T-cell (primary cell): ENCODE results near the gene SRCIN1. TPM values are rescaled to one million over a fixed set of nuclear protein-coding genes. Genes with fewer than 3 reads are reported as not detected.

Experiments used
- ATAC-seq, 4 experiments: fragments of 200-7000 bp in 3 of 4; fragments of 150-1000 bp in 1 of 4; cut with Tn5 transposase; replicated peaks in 1 of 4; 1 replicate in 3 of 4; 2 replicates in 1 of 4; pipeline ENCODE4 v1.10.0; 2021; ENCODE audit warnings: moderate library complexity in 3 of 4, mild to moderate bottlenecking in 2 of 4, moderate number of reproducible peaks in 1 of 4
- CTCF ChIA-PET, 2 donors: fragments of 300-600 bp; sonication (Branson Sonifier 250); formaldehyde crosslinking; loops; one replicate each; lab custom pipeline; 2022; ENCODE audit warnings: antibody characterized with exemption in 2 of 2; lab: Charles Lee
- POLR2A ChIA-PET, 2 donors: fragments of 300-600 bp; sonication (Branson Sonifier 250); formaldehyde crosslinking; loops; one replicate each; lab custom pipeline; 2022; ENCODE audit warnings: antibody characterized with exemption in 2 of 2; lab: Charles Lee
- DNase-seq, 35 experiments: peaks; one replicate each; pipeline versions ENCODE4 v3.0.0 to v3.0.0-alpha.2; 2013 to 2023
- H3K27ac ChIP-seq: one replicate; pipeline ENCODE4 v1.5.1; 2013; ENCODE audit warnings: low read length
- H3K27me3 ChIP-seq, 2 experiments: replicated peaks in 1 of 2; 1 replicate in 1 of 2; 2 replicates in 1 of 2; pipeline versions ENCODE4 v1.6.1 to v1.7.0; 2013; ENCODE audit warnings: low read length in 1 of 2, mixed read lengths in 1 of 2; ENCODE audit not compliant: control insufficient read depth in 2 of 2, insufficient read depth in 2 of 2; ENCODE audit errors: extremely low read depth in 1 of 2
- H3K36me3 ChIP-seq, 2 donors: 1 replicate in 1 of 2; 2 replicates in 1 of 2; pipeline versions ENCODE4 v1.6.1 to v1.7.0; 2013; ENCODE audit warnings: low read length in 1 of 2; ENCODE audit not compliant: control insufficient read depth in 2 of 2, insufficient read depth in 1 of 2; ENCODE audit errors: extremely low read depth in 1 of 2
- H3K4me1 ChIP-seq, 2 experiments: 1 replicate in 1 of 2; 2 replicates in 1 of 2; pipeline versions ENCODE4 v1.6.1 to v1.7.0; 2013; ENCODE audit warnings: low read length in 2 of 2, mixed read lengths in 1 of 2; ENCODE audit not compliant: insufficient read depth in 2 of 2, control insufficient read depth in 1 of 2; ENCODE audit errors: extremely low read depth in 1 of 2
- H3K4me3 ChIP-seq, 2 donors: 1 replicate in 1 of 2; 2 replicates in 1 of 2; pipeline versions ENCODE4 v1.5.1 to v1.7.0; 2013; ENCODE audit warnings: mild to moderate bottlenecking in 2 of 2, low read length in 1 of 2, moderate library complexity in 1 of 2; ENCODE audit not compliant: control insufficient read depth in 1 of 2; ENCODE audit errors: extremely low read depth in 1 of 2
- H3K9me3 ChIP-seq: 2 replicates; pipeline ENCODE4 v1.7.0; 2013
- H3K27ac Mint-ChIP-seq, 2 donors: one replicate each; pipeline ENCODE4 v1.8.0; 2020 to 2021; ENCODE audit warnings: mild to moderate bottlenecking in 2 of 2, mixed read lengths in 2 of 2
- H3K27me3 Mint-ChIP-seq, 2 donors: one replicate each; pipeline ENCODE4 v1.8.0; 2021 to 2022; ENCODE audit warnings: mixed read lengths in 2 of 2
- H3K36me3 Mint-ChIP-seq: one replicate; pipeline ENCODE4 v1.8.0; 2021; ENCODE audit warnings: mixed read lengths
- H3K4me1 Mint-ChIP-seq, 3 donors: one replicate each; pipeline ENCODE4 v1.8.0; 2020 to 2022; ENCODE audit warnings: mixed read lengths in 3 of 3, mild to moderate bottlenecking in 1 of 3
- H3K4me3 Mint-ChIP-seq, 3 donors: one replicate each; pipeline ENCODE4 v1.8.0; 2020 to 2022; ENCODE audit warnings: mild to moderate bottlenecking in 3 of 3, mixed read lengths in 3 of 3, moderate library complexity in 3 of 3
- H3K9me3 Mint-ChIP-seq, 3 donors: one replicate each; pipeline ENCODE4 v1.8.0; 2020 to 2022; ENCODE audit warnings: mixed read lengths in 3 of 3
- WGBS: methylation state at CpG from one replicate; pipeline ENCODE4 v1.1.5; 2013; ENCODE audit warnings: missing lambda C conversion rate; ENCODE audit not compliant: insufficient coverage; 5-methylcytosine and 5-hydroxymethylcytosine counted together
- total RNA-seq, 35 experiments: library from RNA in 6 of 35; stranded (reverse) in 6 of 35; fragments of 120-200 nt in 1 of 35; gene quantifications; one replicate each; pipeline versions ENCODE4 v1.2.1 to v1.2.4 and lab custom pipeline; 2013 to 2026

SRCIN1 gene
- total RNA-seq, 5 donors from 2014 or later (not counting 1 experiment from before 2014, with no cell fraction given) = 0.13 to 0.85 (median 0.28) TPM; not detected in 1

- H3K27me3 Mint-ChIP-seq = peaks cover 83 to 86% of the 10 kb centered on the region in 2 donors
- ATAC-seq (no peak), DNase-seq (no peak)
- H3K9me3 Mint-ChIP-seq = no peaks in the 10 kb centered on the region
- H3K27ac Mint-ChIP-seq = no peak overlapping the region
- 72% methylated on average over 20 of the region's 21 CpGs for WGBS
- POLR2A ChIA-PET = no interaction called here
- Histone ChIP-seq H3K36me3 (no peaks in the 10 kb centered on the region), H3K4me1 (peaks cover 0 to 14% of the 10 kb centered on the region in 2 experiments), H3K27me3 (peaks cover 22 to 95% of the 10 kb centered on the region in 2 experiments), H3K9me3 (no peaks in the 10 kb centered on the region), H3K4me3 (no peak overlapping the region), H3K27ac (no peak overlapping the region)
- H3K36me3 Mint-ChIP-seq = peaks cover 4% of the 10 kb centered on the region
- CTCF ChIA-PET = no interaction called here
- peaks cover 13 to 22% (median 19%) of the 10 kb centered on the region in 3 donors for H3K4me1 Mint-ChIP-seq
- no peak overlapping the region for H3K4me3 Mint-ChIP-seq
Measured at GRCh38 chr17:38569701-38570512, 35.8 kb downstream of the SRCIN1 start.

- CTCF ChIA-PET = no interaction called here
- peaks cover 19 to 95% of the 10 kb centered on the region in 2 experiments for H3K27me3 ChIP-seq
Measured at GRCh38 chr17:38568845-38569510, 36.8 kb downstream of the SRCIN1 start.

GRCh38 chr17:38568274-38568673 is 37.5 kb downstream of the SRCIN1 start:
- ATAC-seq (no peak), DNase-seq (no peak)
- Histone ChIP-seq H3K4me3 (no peak overlapping the region), H3K4me1 (peaks cover 0 to 26% of the 10 kb centered on the region in 2 experiments), H3K36me3 (no peaks in the 10 kb centered on the region), H3K27me3 (peaks cover 18 to 95% of the 10 kb centered on the region in 2 experiments), H3K27ac (no peak overlapping the region), H3K9me3 (no peaks in the 10 kb centered on the region)
- ChIA-PET POLR2A (no interaction called here), CTCF (no interaction called here)
- no peaks in the 10 kb centered on the region for H3K9me3 Mint-ChIP-seq
- H3K36me3 Mint-ChIP-seq = no peaks in the 10 kb centered on the region
- peak overlapping the region in 1 of 2 donors; percentile 5 for H3K27ac Mint-ChIP-seq
- WGBS = 69% methylated on average over 6 of the region's 6 CpGs
- peaks cover 79 to 88% of the 10 kb centered on the region in 2 donors for H3K27me3 Mint-ChIP-seq
- peaks cover 13 to 28% (median 23%) of the 10 kb centered on the region in 3 donors for H3K4me1 Mint-ChIP-seq
- no peak overlapping the region for H3K4me3 Mint-ChIP-seq

More at GRCh38 chr17:38568845-38569510, 36.8 kb downstream of the SRCIN1 start:
- WGBS = 71% methylated on average over 8 of the region's 9 CpGs
- Mint-ChIP-seq H3K4me3 (no peak overlapping the region), H3K27me3 (peaks cover 79 to 88% of the 10 kb centered on the region in 2 donors), H3K4me1 (peaks cover 13 to 28% (median 24%) of the 10 kb centered on the region in 3 donors), H3K36me3 (peaks cover 2% of the 10 kb centered on the region), H3K9me3 (no peaks in the 10 kb centered on the region), H3K27ac (no peak overlapping the region)
- Histone ChIP-seq H3K36me3 (no peaks in the 10 kb centered on the region), H3K4me1 (peaks cover 0 to 19% of the 10 kb centered on the region in 2 experiments), H3K4me3 (no peak overlapping the region), H3K9me3 (no peaks in the 10 kb centered on the region), H3K27ac (no peak overlapping the region)
- POLR2A ChIA-PET = no interaction called here
- DNase-seq (no peak), ATAC-seq (no peak)

- Mint-ChIP-seq H3K4me1 (peaks cover 16 to 33% (median 27%) of the 10 kb centered on the region in 3 donors), H3K4me3 (no peak overlapping the region), H3K27ac (no peak overlapping the region), H3K27me3 (peaks cover 82 to 92% of the 10 kb centered on the region in 2 donors), H3K36me3 (no peaks in the 10 kb centered on the region), H3K9me3 (no peaks in the 10 kb centered on the region)
- no peak for DNase-seq
- ATAC-seq = no peak
- Histone ChIP-seq H3K4me1 (peaks cover 0 to 29% of the 10 kb centered on the region in 2 experiments), H3K4me3 (no peak overlapping the region), H3K36me3 (no peaks in the 10 kb centered on the region), H3K9me3 (no peaks in the 10 kb centered on the region), H3K27ac (no peak overlapping the region), H3K27me3 (peaks cover 16 to 97% of the 10 kb centered on the region in 2 experiments)
- ChIA-PET CTCF (interaction anchor here in 1 of 2 donors (1.6 kb wide), 1 partner anchor 9 kb away, joined by 13 read pairs; no protein-coding TSS in a partner anchor), POLR2A (no interaction called here)
- WGBS = 89% methylated on average over 1 of the region's 2 CpGs
Measured at GRCh38 chr17:38567350-38567749, 38.4 kb downstream of the SRCIN1 start.

- Mint-ChIP-seq H3K36me3 (no peaks in the 10 kb centered on the region), H3K9me3 (no peaks in the 10 kb centered on the region), H3K4me3 (no peak overlapping the region), H3K4me1 (peaks cover 15 to 28% (median 26%) of the 10 kb centered on the region in 3 donors), H3K27me3 (peaks cover 79 to 90% of the 10 kb centered on the region in 2 donors), H3K27ac (no peak overlapping the region)
- H3K4me1 ChIP-seq = peaks cover 0 to 27% of the 10 kb centered on the region in 2 experiments
- CTCF ChIA-PET = interaction anchor here in 1 of 2 donors (1.6 kb wide), 1 partner anchor 8 kb away, joined by 13 read pairs; no protein-coding TSS in a partner anchor
- no peak for DNase-seq
- H3K27me3 ChIP-seq = peaks cover 17 to 96% of the 10 kb centered on the region in 2 experiments
- H3K36me3 ChIP-seq = no peaks in the 10 kb centered on the region
- ATAC-seq = no peak
- POLR2A ChIA-PET = no interaction called here
- no peak overlapping the region for H3K4me3 ChIP-seq
- 80% methylated on average over 3 of the region's 5 CpGs for WGBS
- no peaks in the 10 kb centered on the region for H3K9me3 ChIP-seq
- no peak overlapping the region for H3K27ac ChIP-seq
Measured at GRCh38 chr17:38566666-38567031, 39.1 kb downstream of the SRCIN1 start.
